Testis (tissue), 2 donors: ENCODE measurements around the gene LSM3.

Source experiments
- CTCF ChIP-seq, 3 experiments: fragments of 450-650 bp in 2 of 3; fragments of 200-600 bp in 1 of 3; sonication (generic) in 1 of 3; IDR thresholded peaks; one replicate each; pipeline ENCODE4 v1.5.1; 2016 to 2019; ENCODE audit warnings: antibody characterized with exemption in 3 of 3, mild to moderate bottlenecking in 2 of 3, moderate library complexity in 1 of 3
- POLR2A ChIP-seq: fragments of 450-650 bp; IDR thresholded peaks from one replicate; pipeline ENCODE4 v1.6.1; 2017; ENCODE audit warnings: antibody characterized with exemption, mild to moderate bottlenecking, moderate library complexity

- no peak for TF ChIP-seq CTCF (IDR thresholded peaks at IDR 0.05)
- TF ChIP-seq POLR2A, result no peak
Measured at GRCh38 chr3:14141602-14142341, 36.8 kb upstream of the LSM3 start.
